SK-N-SH (cell line): Measurements from ENCODE around the gene POLN.

Source experiments
- GATA2 ChIP-seq: sonication (generic); formaldehyde crosslinking; IDR thresholded peaks from 2 replicates; pipeline ENCODE4 v1.5.0; 2020; ENCODE audit warnings: mild to moderate bottlenecking, missing genetic modification reagents
- SIN3A ChIP-seq: IDR thresholded peaks from 2 replicates; pipeline ENCODE4 v1.6.1; 2012; ENCODE audit warnings: low read depth, mild to moderate bottlenecking, low read length, moderate library complexity, borderline replicate concordance
- TF ChIP-seq, protein P1 (sequence below): fragments of 200-600 bp; sonication (generic); IDR thresholded peaks from 2 replicates; pipeline ENCODE4 v1.6.1; 2017; ENCODE audit warnings: antibody characterized with exemption, mild to moderate bottlenecking, moderate library complexity

- TF ChIP-seq, protein P1, sequence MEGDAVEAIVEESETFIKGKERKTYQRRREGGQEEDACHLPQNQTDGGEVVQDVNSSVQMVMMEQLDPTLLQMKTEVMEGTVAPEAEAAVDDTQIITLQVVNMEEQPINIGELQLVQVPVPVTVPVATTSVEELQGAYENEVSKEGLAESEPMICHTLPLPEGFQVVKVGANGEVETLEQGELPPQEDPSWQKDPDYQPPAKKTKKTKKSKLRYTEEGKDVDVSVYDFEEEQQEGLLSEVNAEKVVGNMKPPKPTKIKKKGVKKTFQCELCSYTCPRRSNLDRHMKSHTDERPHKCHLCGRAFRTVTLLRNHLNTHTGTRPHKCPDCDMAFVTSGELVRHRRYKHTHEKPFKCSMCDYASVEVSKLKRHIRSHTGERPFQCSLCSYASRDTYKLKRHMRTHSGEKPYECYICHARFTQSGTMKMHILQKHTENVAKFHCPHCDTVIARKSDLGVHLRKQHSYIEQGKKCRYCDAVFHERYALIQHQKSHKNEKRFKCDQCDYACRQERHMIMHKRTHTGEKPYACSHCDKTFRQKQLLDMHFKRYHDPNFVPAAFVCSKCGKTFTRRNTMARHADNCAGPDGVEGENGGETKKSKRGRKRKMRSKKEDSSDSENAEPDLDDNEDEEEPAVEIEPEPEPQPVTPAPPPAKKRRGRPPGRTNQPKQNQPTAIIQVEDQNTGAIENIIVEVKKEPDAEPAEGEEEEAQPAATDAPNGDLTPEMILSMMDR, result no peak
- no peak for TF ChIP-seq GATA2
- TF ChIP-seq SIN3A, result no peak
Measured at GRCh38 chr4:2179717-2180116, 62.2 kb downstream of the POLN start.
